ENCODE data around the gene PAQR3. TPM values are rescaled to one million over a fixed set of nuclear protein-coding genes. Genes with fewer than 3 reads are reported as not detected.

The PAQR3 gene
- total and polyA plus RNA-seq, 9 of the 15 experiments (the other 6 are each of a cell fraction or from before 2014, with no cell fraction given), result 10.7 to 77.1 (median 31.6) TPM

- no peak for TF ChIP-seq TFE3 (CRISPR knock-in tag; IDR thresholded peaks at IDR 0.05)
- TF ChIP-seq STAT6 (CRISPR knock-in tag; IDR thresholded peaks at IDR 0.05), result no peak
- TF ChIP-seq SRF (CRISPR knock-in tag; IDR thresholded peaks at IDR 0.05), result no peak
- TF ChIP-seq GATAD2A (IDR thresholded peaks at IDR 0.05), result no peak
- no peak for TF ChIP-seq ZFP30 (CRISPR knock-in tag; IDR thresholded peaks at IDR 0.05; ENCODE audit: borderline replicate concordance)
- TF ChIP-seq KHSRP (IDR thresholded peaks at IDR 0.05), result no peak
- no peak for TF ChIP-seq TAL1 (IDR thresholded peaks at IDR 0.05)
- TF ChIP-seq ZNF589 (CRISPR knock-in tag; IDR thresholded peaks at IDR 0.05; ENCODE audit: low read depth), result no peak
- peak; percentile 66 for TF ChIP-seq POLR2H (tag; IDR thresholded peaks at IDR 0.05; ENCODE audit: low read depth)
- peak; percentile 92; the same call in 1 of the 2 replicates for TF ChIP-seq PHF8 (IDR thresholded peaks at IDR 0.05; ENCODE audit: borderline replicate concordance, low read length)
- no peak for TF ChIP-seq ARNT (IDR thresholded peaks at IDR 0.05)
- TF ChIP-seq, protein P1, sequence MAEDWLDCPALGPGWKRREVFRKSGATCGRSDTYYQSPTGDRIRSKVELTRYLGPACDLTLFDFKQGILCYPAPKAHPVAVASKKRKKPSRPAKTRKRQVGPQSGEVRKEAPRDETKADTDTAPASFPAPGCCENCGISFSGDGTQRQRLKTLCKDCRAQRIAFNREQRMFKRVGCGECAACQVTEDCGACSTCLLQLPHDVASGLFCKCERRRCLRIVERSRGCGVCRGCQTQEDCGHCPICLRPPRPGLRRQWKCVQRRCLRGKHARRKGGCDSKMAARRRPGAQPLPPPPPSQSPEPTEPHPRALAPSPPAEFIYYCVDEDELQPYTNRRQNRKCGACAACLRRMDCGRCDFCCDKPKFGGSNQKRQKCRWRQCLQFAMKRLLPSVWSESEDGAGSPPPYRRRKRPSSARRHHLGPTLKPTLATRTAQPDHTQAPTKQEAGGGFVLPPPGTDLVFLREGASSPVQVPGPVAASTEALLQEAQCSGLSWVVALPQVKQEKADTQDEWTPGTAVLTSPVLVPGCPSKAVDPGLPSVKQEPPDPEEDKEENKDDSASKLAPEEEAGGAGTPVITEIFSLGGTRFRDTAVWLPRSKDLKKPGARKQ (CRISPR knock-in tag; IDR thresholded peaks at IDR 0.05), result no peak
- TF ChIP-seq, protein P2, sequence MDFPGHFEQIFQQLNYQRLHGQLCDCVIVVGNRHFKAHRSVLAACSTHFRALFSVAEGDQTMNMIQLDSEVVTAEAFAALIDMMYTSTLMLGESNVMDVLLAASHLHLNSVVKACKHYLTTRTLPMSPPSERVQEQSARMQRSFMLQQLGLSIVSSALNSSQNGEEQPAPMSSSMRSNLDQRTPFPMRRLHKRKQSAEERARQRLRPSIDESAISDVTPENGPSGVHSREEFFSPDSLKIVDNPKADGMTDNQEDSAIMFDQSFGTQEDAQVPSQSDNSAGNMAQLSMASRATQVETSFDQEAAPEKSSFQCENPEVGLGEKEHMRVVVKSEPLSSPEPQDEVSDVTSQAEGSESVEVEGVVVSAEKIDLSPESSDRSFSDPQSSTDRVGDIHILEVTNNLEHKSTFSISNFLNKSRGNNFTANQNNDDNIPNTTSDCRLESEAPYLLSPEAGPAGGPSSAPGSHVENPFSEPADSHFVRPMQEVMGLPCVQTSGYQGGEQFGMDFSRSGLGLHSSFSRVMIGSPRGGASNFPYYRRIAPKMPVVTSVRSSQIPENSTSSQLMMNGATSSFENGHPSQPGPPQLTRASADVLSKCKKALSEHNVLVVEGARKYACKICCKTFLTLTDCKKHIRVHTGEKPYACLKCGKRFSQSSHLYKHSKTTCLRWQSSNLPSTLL (IDR thresholded peaks at IDR 0.05), result no peak
Measured at GRCh38 chr4:78938868-78939666, at the start of gene PAQR3 (continued).

All from K562 (cell line).